GM12801 (cell line): ENCODE data around the gene OR51A4.
"Not testable (repeated sequence)": the region's sequence is repeated elsewhere in the genome, so short reads cannot be mapped to it uniquely, and the experiment has no call there.

Experiments
- CTCF ChIP-seq: IDR thresholded peaks from one replicate; pipeline ENCODE4 v1.5.1; 2011; ENCODE audit warnings: control low read depth; ENCODE audit not compliant: insufficient read length; ENCODE audit errors: extremely low read depth

OR51A4 gene

GRCh38 chr11:4962816-4963215, 15.4 kb upstream of the OR51A4 start:
- TF ChIP-seq CTCF: no peak

- TF ChIP-seq CTCF: no peak
These were observed 13.5 kb upstream of the OR51A4 start for GRCh38 chr11:4960877-4961276.

GRCh38 chr11:4957396-4957795, 10.0 kb upstream of the OR51A4 start:
- TF ChIP-seq CTCF: no peak

DNA sequence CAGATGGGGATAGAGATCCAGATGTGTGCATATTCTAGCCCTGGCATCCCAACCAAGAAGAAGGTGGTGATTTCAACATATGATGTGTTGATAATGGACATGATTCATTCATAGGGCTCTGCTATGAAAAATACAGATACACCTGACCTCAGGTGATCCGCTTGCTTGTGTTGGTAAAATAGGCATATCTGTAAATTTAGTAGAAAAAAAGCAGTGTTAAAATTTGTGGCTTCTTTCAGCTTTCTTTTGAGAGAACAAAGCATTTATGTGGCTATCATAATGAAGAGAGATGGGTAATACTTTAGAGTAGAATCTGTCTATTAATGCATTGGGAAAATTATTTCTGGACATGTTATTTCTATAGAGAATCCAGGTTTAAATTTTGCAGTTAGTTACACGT, 8.2 kb upstream of the OR51A4 start, which contains the start of gene OR51A2:
OR51A2 (minus strand) TSS at position 101 of the 400 bp plus-strand sequence; CDS start at position 101, 0 bp downstream.
- TF ChIP-seq CTCF: not testable (repeated sequence)

DNA sequence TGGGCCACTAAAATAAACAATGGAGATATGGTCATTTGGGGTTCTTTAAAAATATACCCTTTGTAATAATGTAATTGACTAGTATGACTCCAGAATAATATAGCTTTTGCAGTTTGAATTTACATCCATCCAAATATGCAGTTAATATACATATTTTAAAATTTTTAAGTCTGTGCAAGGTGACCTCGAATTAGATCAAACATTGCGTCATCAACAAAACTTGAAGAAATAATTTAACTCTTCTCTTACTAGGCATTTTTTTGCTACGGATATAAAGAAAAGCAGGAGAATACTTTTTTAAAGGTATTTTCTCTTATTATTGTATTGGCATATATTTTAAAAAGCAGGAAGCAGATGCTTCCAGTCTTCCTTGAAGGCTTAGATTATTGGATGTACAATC, 10.7 kb downstream of the OR51A4 start:
- TF ChIP-seq CTCF: no peak

GRCh38 chr11:4932751-4933150, 14.7 kb downstream of the OR51A4 start:
- no peak for TF ChIP-seq CTCF

- no peak for TF ChIP-seq CTCF
These were observed 20.8 kb downstream of the OR51A4 start for GRCh38 chr11:4926608-4927007.

DNA sequence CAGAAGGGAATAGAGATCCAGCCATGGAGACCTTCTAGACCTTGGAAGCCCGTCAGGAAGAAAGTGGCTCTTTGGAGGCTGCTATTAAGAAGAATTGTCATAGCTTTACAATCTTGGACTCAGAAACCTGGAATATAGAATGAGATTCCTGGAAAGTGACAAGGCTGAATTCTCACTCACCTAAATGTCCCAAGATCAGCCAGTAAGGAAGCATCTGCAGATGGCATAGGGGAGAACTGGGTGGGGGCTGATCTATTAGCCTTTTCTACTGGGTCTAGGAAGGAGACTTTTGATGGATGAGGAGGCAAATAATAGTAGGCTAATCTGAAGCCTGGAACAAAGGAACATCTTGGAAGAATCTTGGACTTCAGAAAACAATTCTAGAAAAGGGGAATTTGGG, 23.2 kb downstream of the OR51A4 start, which contains the start of gene OR51G1:
OR51G1 (minus strand) TSS at position 101 of the 400 bp plus-strand sequence; CDS start at position 101, 0 bp downstream.
- no peak for TF ChIP-seq CTCF
